ENCODE data around the gene CLDN4.

The CLDN4 gene

DNA sequence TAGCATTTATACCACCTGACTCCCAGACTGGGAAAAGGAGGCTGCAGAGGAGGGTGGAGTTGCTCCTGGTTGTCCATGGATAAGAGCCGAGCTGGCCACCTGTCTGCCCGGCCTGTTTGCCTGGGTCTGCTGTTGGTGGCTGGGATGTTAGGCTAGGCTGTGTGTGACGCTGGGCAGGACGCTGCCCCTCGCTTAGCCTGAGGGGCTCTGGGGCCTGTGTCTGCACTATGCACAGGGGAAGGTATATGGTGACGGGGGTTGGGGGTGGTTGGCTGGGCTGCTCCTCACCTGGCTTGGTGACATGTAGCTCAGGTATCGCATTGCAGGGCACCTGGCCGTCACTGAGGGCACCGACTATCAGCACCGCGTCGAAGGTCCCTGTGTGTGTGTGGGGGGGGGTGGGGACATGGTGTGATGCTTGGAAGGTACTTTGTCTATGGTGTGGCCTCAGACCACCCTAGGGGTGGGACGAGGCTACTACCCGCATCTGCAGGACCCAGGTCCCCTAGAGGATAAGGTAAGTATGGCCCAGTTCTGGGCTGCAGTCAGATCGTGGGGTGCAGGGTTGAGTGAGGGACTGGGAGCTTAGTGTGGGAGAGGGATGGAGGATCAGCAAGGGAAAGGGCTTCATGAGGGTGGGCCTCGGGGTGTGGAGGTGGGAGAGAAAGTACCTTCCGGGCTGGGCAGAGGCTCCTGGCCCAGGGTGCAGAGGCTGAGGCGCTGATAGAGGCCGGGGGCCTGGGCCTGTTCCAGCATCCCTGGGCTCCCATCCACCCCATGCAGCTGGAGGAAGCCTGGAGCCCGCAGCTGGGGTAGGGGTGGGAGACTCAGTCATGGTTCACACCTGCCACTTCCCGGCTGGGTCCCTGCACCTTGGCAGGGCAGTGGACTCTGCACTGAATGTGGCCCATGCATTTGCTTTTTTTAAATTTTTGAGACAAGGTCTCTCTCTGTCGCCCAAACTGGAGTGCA lies 9.2 kb downstream of the CLDN4 start:
- Histone ChIP-seq H4K91ac (ENCODE audit: low read depth, low read length, poor library complexity) (no peak overlapping the region), H3K9ac (ENCODE audit: low read depth, low read length, poor library complexity) (peak overlapping the region; percentile 60), H2BK120ac (ENCODE audit: low read depth, low read length) (peak overlapping the region; percentile 28), H2AK5ac (ENCODE audit: low read depth, low read length) (peak overlapping the region; percentile 92), H3K4ac (ENCODE audit: low read length) (no peak overlapping the region), H3K23ac (ENCODE audit: low read depth, low read length, poor library complexity) (no peak overlapping the region), H2AFZ (ENCODE audit: low read length) (no peak overlapping the region), H2BK5ac (ENCODE audit: low read length) (peak overlapping the region; percentile 75), H2BK15ac (ENCODE audit: low read length) (peak overlapping the region; percentile 49), H3K27me3 (ENCODE audit: control insufficient read depth in 3 of 3, insufficient read depth in 3 of 3, low read depth in 1 of 3, low read length in 3 of 3) (no peaks in the 10 kb centered on the region), H3K36me3 (replicated peaks in 1 of 2; ENCODE audit: control insufficient read depth in 2 of 2, insufficient read depth in 2 of 2, low read length in 2 of 2) (no peaks in the 10 kb centered on the region), H4K8ac (ENCODE audit: low read depth, low read length) (peak overlapping the region; percentile 65), H3K4me1 (ENCODE audit: control insufficient read depth in 2 of 2, insufficient read depth in 1 of 2, low read depth in 1 of 2, low read length in 2 of 2) (peaks cover 0 to 5% of the 10 kb centered on the region in 2 donors), H3K9me3 (replicated peaks in 1 of 2; ENCODE audit: control insufficient read depth in 2 of 2, insufficient read depth in 1 of 2, low read depth in 1 of 2, low read length in 2 of 2) (no peaks in the 10 kb centered on the region), H2BK12ac (ENCODE audit: low read length) (peak overlapping the region; percentile 84), H3K27ac (replicated peaks; ENCODE audit: low read length) (no peak overlapping the region), H3K4me2 (ENCODE audit: insufficient read depth, low read length, poor library complexity, severe bottlenecking) (no peak overlapping the region), H3K4me3 (ENCODE audit: low read length in 2 of 2) (no peak overlapping the region), H3K14ac (ENCODE audit: low read length) (peak overlapping the region; percentile 98), H3K79me1 (ENCODE audit: low read depth, low read length) (no peaks in the 10 kb centered on the region), H3K18ac (ENCODE audit: low read length) (peak overlapping the region; percentile 76)
- WGBS, 2 donors (ENCODE audit: extremely low coverage in 2 of 2, insufficient read length in 2 of 2, insufficient replicate concordance in 1 of 2) = no CpG with 5 or more reads among the region's 22 CpGs
- no peak for DNase-seq (ENCODE audit: low spot score)

DNA sequence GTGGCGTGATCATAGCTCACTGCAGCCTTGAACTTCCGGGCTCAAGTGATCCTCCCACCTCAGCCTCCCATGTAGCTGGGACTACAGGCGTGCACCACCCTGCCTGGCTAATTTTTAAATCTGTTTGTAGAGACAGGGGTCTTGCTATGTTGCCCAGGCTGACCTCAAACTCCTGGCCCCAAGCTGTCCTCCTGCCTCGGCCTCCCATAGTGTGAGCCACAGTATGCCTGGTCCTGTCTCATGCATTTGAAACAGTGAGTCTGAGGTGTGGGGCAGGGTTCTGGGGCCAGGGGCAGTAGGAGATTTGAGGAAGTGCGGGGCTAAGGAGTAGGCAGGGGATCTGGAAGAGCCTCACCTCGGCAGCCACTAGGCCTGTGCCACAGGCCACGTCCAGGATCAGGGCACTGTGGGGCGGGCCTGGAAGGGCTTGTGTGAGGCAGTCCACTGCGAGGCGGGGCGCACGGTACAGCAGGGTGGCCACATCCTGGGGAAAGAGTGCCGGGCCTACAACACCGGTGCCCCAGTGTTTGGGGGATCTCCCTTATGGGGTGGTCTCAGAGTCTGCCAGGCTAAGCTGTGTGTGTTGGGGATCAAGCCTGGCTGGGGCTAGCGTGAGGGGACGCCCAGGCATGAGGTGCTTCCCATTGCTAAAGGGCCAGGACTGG lies 10.1 kb downstream of the CLDN4 start:
- peak overlapping the region; percentile 9 for H4K91ac ChIP-seq (ENCODE audit: low read depth, low read length, poor library complexity)
- peak overlapping the region; percentile 7 for H2BK15ac ChIP-seq (ENCODE audit: low read length)
- no peaks in the 10 kb centered on the region for H3K27me3 ChIP-seq (ENCODE audit: control insufficient read depth in 3 of 3, insufficient read depth in 3 of 3, low read depth in 1 of 3, low read length in 3 of 3)
- no CpG with 5 or more reads among the region's 16 CpGs for WGBS, 2 donors (ENCODE audit: extremely low coverage in 2 of 2, insufficient read length in 2 of 2, insufficient replicate concordance in 1 of 2)
- no peaks in the 10 kb centered on the region for H3K79me1 ChIP-seq (ENCODE audit: low read depth, low read length)
- peak overlapping the region; percentile 27 for H3K18ac ChIP-seq (ENCODE audit: low read length)
- H2AK5ac ChIP-seq (ENCODE audit: low read depth, low read length) = peak overlapping the region; percentile 92
- H3K4ac ChIP-seq (ENCODE audit: low read length) = no peak overlapping the region
- no peak overlapping the region for H2AFZ ChIP-seq (ENCODE audit: low read length)
- no peaks in the 10 kb centered on the region for H3K36me3 ChIP-seq (replicated peaks in 1 of 2; ENCODE audit: control insufficient read depth in 2 of 2, insufficient read depth in 2 of 2, low read length in 2 of 2)
- no peak overlapping the region for H3K4me2 ChIP-seq (ENCODE audit: insufficient read depth, low read length, poor library complexity, severe bottlenecking)
- H2BK120ac ChIP-seq (ENCODE audit: low read depth, low read length) = peak overlapping the region; percentile 4
- no peak overlapping the region for H3K27ac ChIP-seq (replicated peaks; ENCODE audit: low read length)
- peak overlapping the region; percentile 87 for H3K23ac ChIP-seq (ENCODE audit: low read depth, low read length, poor library complexity)
- H3K9ac ChIP-seq (ENCODE audit: low read depth, low read length, poor library complexity) = peak overlapping the region; percentile 7
- no peaks in the 10 kb centered on the region for H3K9me3 ChIP-seq (replicated peaks in 1 of 2; ENCODE audit: control insufficient read depth in 2 of 2, insufficient read depth in 1 of 2, low read depth in 1 of 2, low read length in 2 of 2)
- H2BK12ac ChIP-seq (ENCODE audit: low read length) = no peak overlapping the region
- no peak overlapping the region for H3K4me3 ChIP-seq (ENCODE audit: low read length in 2 of 2)
- no peak overlapping the region for H4K8ac ChIP-seq (ENCODE audit: low read depth, low read length)
- peaks cover 0 to 5% of the 10 kb centered on the region in 2 donors for H3K4me1 ChIP-seq (ENCODE audit: control insufficient read depth in 2 of 2, insufficient read depth in 1 of 2, low read depth in 1 of 2, low read length in 2 of 2)
- H2BK5ac ChIP-seq (ENCODE audit: low read length) = no peak overlapping the region
- DNase-seq (ENCODE audit: low spot score) = no peak
- no peak overlapping the region for H3K14ac ChIP-seq (ENCODE audit: low read length)

DNA sequence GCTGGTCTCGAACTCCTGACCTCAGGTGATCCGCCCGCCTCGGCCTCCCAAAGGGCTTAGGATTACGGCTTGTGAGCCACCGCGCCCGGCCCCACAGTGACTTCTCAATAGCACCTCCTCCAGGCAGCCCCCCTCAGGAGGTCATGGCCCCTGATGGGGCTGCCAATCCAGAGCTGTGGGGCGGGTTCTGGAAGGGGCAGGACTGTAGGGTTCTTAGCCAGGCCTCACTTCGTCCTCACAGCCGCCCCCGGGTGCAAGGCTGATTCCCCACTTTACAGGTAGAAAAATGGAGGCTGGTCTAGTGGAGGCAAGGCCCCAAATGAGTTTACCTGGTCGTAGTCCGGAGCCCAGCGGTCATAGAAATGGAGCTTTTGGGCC lies 10.9 kb downstream of the CLDN4 start:
- Histone ChIP-seq H2BK15ac (ENCODE audit: low read length) (peak overlapping the region; percentile 81), H2AK5ac (ENCODE audit: low read depth, low read length) (peak overlapping the region; percentile 84), H3K9ac (ENCODE audit: low read depth, low read length, poor library complexity) (peak overlapping the region; percentile 70), H3K27me3 (ENCODE audit: control insufficient read depth in 3 of 3, insufficient read depth in 3 of 3, low read depth in 1 of 3, low read length in 3 of 3) (no peaks in the 10 kb centered on the region), H4K91ac (ENCODE audit: low read depth, low read length, poor library complexity) (no peak overlapping the region), H3K79me1 (ENCODE audit: low read depth, low read length) (no peaks in the 10 kb centered on the region), H3K36me3 (replicated peaks in 1 of 2; ENCODE audit: control insufficient read depth in 2 of 2, insufficient read depth in 2 of 2, low read length in 2 of 2) (no peaks in the 10 kb centered on the region), H3K27ac (replicated peaks; ENCODE audit: low read length) (no peak overlapping the region), H3K4ac (ENCODE audit: low read length) (no peak overlapping the region), H4K8ac (ENCODE audit: low read depth, low read length) (peak overlapping the region; percentile 72), H3K18ac (ENCODE audit: low read length) (peak overlapping the region; percentile 95), H3K4me2 (ENCODE audit: insufficient read depth, low read length, poor library complexity, severe bottlenecking) (peak overlapping the region; percentile 83), H2BK5ac (ENCODE audit: low read length) (peak overlapping the region; percentile 53), H2BK12ac (ENCODE audit: low read length) (no peak overlapping the region), H2AFZ (ENCODE audit: low read length) (peak overlapping the region; percentile 100), H3K4me3 (ENCODE audit: low read length in 2 of 2) (peak overlapping the region; percentile 76), H3K9me3 (replicated peaks in 1 of 2; ENCODE audit: control insufficient read depth in 2 of 2, insufficient read depth in 1 of 2, low read depth in 1 of 2, low read length in 2 of 2) (no peaks in the 10 kb centered on the region), H3K23ac (ENCODE audit: low read depth, low read length, poor library complexity) (peak overlapping the region; percentile 91), H3K4me1 (ENCODE audit: control insufficient read depth in 2 of 2, insufficient read depth in 1 of 2, low read depth in 1 of 2, low read length in 2 of 2) (peaks cover 0 to 5% of the 10 kb centered on the region in 2 donors), H3K14ac (ENCODE audit: low read length) (peak overlapping the region; percentile 84), H2BK120ac (ENCODE audit: low read depth, low read length) (peak overlapping the region; percentile 87)
- no CpG with 5 or more reads among the region's 15 CpGs for WGBS, 2 donors (ENCODE audit: extremely low coverage in 2 of 2, insufficient read length in 2 of 2, insufficient replicate concordance in 1 of 2)
- DNase-seq (ENCODE audit: low spot score) = no peak
